GM12891 (cell line): ENCODE measurements around the gene LFNG.

ENCODE experiments used
- POLR2A ChIP-seq: IDR thresholded peaks from 2 replicates; pipeline ENCODE4 v1.6.1; 2011; ENCODE audit warnings: low read depth, low read length, control low read depth
- POLR2AphosphoS5 ChIP-seq: IDR thresholded peaks from 2 replicates; pipeline ENCODE4 v1.6.1; 2011; ENCODE audit warnings: low read depth, low read length, control low read depth
- POU2F2 ChIP-seq: IDR thresholded peaks from 2 replicates; pipeline ENCODE4 v1.6.1; 2011; ENCODE audit warnings: low read depth, mild to moderate bottlenecking, control low read depth, low read length, moderate library complexity
- SPI1 ChIP-seq: IDR thresholded peaks from 2 replicates; pipeline ENCODE4 v1.6.1; 2011; ENCODE audit warnings: low read depth, low read length, control low read depth
- TAF1 ChIP-seq: IDR thresholded peaks from 2 replicates; pipeline ENCODE4 v1.6.1; 2011; ENCODE audit warnings: low read depth, low read length, control low read depth

GRCh38 chr7:2507208-2507916, 12.2 kb upstream of the LFNG start:
- no peak for TF ChIP-seq POLR2A
- TF ChIP-seq POLR2AphosphoS5: no peak
- TF ChIP-seq TAF1: no peak
- TF ChIP-seq SPI1: no peak
- no peak for TF ChIP-seq POU2F2
